OCI-LY7 (cell line): ENCODE results near the gene MPPED1. TPM values are rescaled to one million over a fixed set of nuclear protein-coding genes. Genes with fewer than 3 reads are reported as not detected.

Experiments used
- BruUV-seq: library from RNA; stranded (reverse); fragments of 400-500 nt; replicated peaks from 2 replicates; lab custom pipeline; 2021; lab: Mats Ljungman, UMichigan
- CTCF ChIA-PET: fragments of 300-600 bp; sonication (Branson Sonifier 250); formaldehyde crosslinking; loops from one replicate; lab custom pipeline; 2022; ENCODE audit warnings: antibody characterized with exemption; ENCODE audit not compliant: unreplicated experiment; lab: Charles Lee
- POLR2A ChIA-PET: fragments of 300-600 bp; sonication (Branson Sonifier 250); formaldehyde crosslinking; loops from one replicate; lab custom pipeline; 2022; ENCODE audit warnings: antibody characterized with exemption; lab: Charles Lee
- DNase-seq: peaks from one replicate; pipeline ENCODE4 v3.0.0-alpha.2; 2015; ENCODE audit warnings: low spot score
- H2AFZ ChIP-seq: fragments of 200-600 bp; sonication (generic), shearing (Covaris generic); 2 replicates; pipeline ENCODE4 v1.6.1; 2014; ENCODE audit warnings: mild to moderate bottlenecking, antibody characterized with exemption, low read length, moderate library complexity
- H3K27ac ChIP-seq: fragments of 200-600 bp; sonication (generic); 2 replicates; pipeline ENCODE4 v1.5.1; 2014; ENCODE audit warnings: mixed run types, low read depth, mild to moderate bottlenecking, moderate library complexity, low read length, inconsistent platforms; ENCODE audit not compliant: poor library complexity, severe bottlenecking
- H3K36me3 ChIP-seq: fragments of 200-600 bp; sonication (generic); 2 replicates; pipeline ENCODE4 v1.6.1; 2014; ENCODE audit warnings: mild to moderate bottlenecking, antibody characterized with exemption, low read length, moderate library complexity, mixed read lengths; ENCODE audit not compliant: insufficient read depth
- H3K4me1 ChIP-seq: fragments of 200-600 bp; sonication (generic); 2 replicates; pipeline ENCODE4 v1.5.1; 2014; ENCODE audit warnings: mild to moderate bottlenecking, low read length; ENCODE audit not compliant: insufficient read depth, poor library complexity, severe bottlenecking
- H3K4me2 ChIP-seq: fragments of 200-600 bp; sonication (generic); 2 replicates; pipeline ENCODE4 v1.6.1; 2014; ENCODE audit warnings: mild to moderate bottlenecking, low read length
- H3K4me3 ChIP-seq: fragments of 200-600 bp; sonication (generic); 2 replicates; pipeline ENCODE4 v1.5.1; 2014; ENCODE audit warnings: mild to moderate bottlenecking, low read depth, low read length; ENCODE audit not compliant: poor library complexity, severe bottlenecking
- H3K79me2 ChIP-seq: fragments of 200-600 bp; sonication (generic); 2 replicates; pipeline ENCODE4 v1.6.1; 2016; ENCODE audit warnings: low read depth, mild to moderate bottlenecking, low read length, moderate library complexity, mixed read lengths; ENCODE audit not compliant: insufficient read depth
- H3K9me2 ChIP-seq: fragments of 200-600 bp; sonication (generic); 2 replicates; pipeline ENCODE4 v1.6.1; 2016; ENCODE audit warnings: mild to moderate bottlenecking, low read length, mixed read lengths; ENCODE audit not compliant: insufficient read depth
- H3K9me3 ChIP-seq: fragments of 200-600 bp; sonication (generic); 2 replicates; pipeline ENCODE4 v1.6.1; 2014; ENCODE audit warnings: mild to moderate bottlenecking, mixed run types, low read length, mixed read lengths
- H4K20me1 ChIP-seq: fragments of 200-600 bp; sonication (generic); 2 replicates; pipeline ENCODE4 v1.6.1; 2014; ENCODE audit warnings: mild to moderate bottlenecking, antibody characterized with exemption, low read length, moderate library complexity, mixed read lengths; ENCODE audit not compliant: insufficient read depth
- EZH2phosphoT487 ChIP-seq: fragments of 200-600 bp; sonication (generic); IDR thresholded peaks from 2 replicates; pipeline ENCODE4 v1.6.1; 2018; ENCODE audit warnings: low read depth, borderline replicate concordance, mild to moderate bottlenecking, mixed run types, antibody characterized with exemption, low read length, moderate library complexity, mixed read lengths
- intact Hi-C: fragments of 100-400 bp; cut with micrococcal nuclease; formaldehyde crosslinking; loops from one replicate; pipeline ENCODE4 v1.10.0; 2022; ENCODE audit not compliant: unreplicated experiment
- total RNA-seq, 2 experiments: library from RNA; depleted of rRNA in 1 of 2; stranded (reverse); fragments of >200 nt in 1 of 2; shearing (Covaris generic) in 1 of 2; gene quantifications; 2 replicates each; pipeline ENCODE4 v1.2.3, GENCODE V29; 2014 to 2022
- TF ChIP-seq, protein P1 (sequence below): fragments of 200-600 bp; sonication (generic); conservative IDR thresholded peaks from 2 replicates; pipeline ENCODE4 v1.5.1; 2014; ENCODE audit warnings: mild to moderate bottlenecking, antibody characterized with exemption, low read length, moderate library complexity, mixed read lengths

The MPPED1 gene
- total RNA-seq, 2 experiments from 2014 or later: not detected

DNA sequence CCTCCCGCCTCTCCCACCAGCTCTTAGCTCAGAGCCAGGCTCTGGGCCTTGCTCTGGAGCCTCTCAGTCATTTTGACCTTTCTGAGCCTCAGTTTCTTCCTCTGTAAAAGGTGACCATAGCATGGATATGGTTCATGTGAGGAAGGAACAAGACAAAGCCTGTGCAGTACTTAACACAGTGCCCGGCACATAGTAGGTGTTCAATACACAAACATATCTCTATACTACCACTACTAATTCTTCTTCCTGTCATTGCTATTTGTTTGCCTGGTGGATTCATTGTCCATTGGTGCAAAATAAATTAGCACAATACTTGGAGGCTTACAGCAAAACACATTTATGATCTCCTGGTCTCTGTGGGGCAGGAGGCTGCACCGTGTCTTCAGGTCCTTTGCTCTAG is 21.6 kb upstream of the MPPED1 start:
- H3K36me3 ChIP-seq: no peaks in the 10 kb centered on the region
- no peaks in the 10 kb centered on the region for H3K4me1 ChIP-seq
- TF ChIP-seq, protein P1, sequence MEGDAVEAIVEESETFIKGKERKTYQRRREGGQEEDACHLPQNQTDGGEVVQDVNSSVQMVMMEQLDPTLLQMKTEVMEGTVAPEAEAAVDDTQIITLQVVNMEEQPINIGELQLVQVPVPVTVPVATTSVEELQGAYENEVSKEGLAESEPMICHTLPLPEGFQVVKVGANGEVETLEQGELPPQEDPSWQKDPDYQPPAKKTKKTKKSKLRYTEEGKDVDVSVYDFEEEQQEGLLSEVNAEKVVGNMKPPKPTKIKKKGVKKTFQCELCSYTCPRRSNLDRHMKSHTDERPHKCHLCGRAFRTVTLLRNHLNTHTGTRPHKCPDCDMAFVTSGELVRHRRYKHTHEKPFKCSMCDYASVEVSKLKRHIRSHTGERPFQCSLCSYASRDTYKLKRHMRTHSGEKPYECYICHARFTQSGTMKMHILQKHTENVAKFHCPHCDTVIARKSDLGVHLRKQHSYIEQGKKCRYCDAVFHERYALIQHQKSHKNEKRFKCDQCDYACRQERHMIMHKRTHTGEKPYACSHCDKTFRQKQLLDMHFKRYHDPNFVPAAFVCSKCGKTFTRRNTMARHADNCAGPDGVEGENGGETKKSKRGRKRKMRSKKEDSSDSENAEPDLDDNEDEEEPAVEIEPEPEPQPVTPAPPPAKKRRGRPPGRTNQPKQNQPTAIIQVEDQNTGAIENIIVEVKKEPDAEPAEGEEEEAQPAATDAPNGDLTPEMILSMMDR: no peak
- no peak for TF ChIP-seq EZH2phosphoT487
- POLR2A ChIA-PET: interaction anchor here (0.6 kb wide), 1 partner anchor 305 kb away, joined by 3 read pairs; no protein-coding TSS in a partner anchor
- H3K4me2 ChIP-seq: no peak overlapping the region
- intact Hi-C loops: no loop called here
- no peaks in the 10 kb centered on the region for H3K9me2 ChIP-seq
- H3K4me3 ChIP-seq: no peak overlapping the region
- BruUV-seq: no TSS peak
- H3K79me2 ChIP-seq: no peaks in the 10 kb centered on the region
- H4K20me1 ChIP-seq: no peaks in the 10 kb centered on the region
- CTCF ChIA-PET: no interaction called here
- H3K27ac ChIP-seq: no peak overlapping the region
- no peaks in the 10 kb centered on the region for H3K9me3 ChIP-seq
- no peak overlapping the region for H2AFZ ChIP-seq
- DNase-seq: no peak

DNA sequence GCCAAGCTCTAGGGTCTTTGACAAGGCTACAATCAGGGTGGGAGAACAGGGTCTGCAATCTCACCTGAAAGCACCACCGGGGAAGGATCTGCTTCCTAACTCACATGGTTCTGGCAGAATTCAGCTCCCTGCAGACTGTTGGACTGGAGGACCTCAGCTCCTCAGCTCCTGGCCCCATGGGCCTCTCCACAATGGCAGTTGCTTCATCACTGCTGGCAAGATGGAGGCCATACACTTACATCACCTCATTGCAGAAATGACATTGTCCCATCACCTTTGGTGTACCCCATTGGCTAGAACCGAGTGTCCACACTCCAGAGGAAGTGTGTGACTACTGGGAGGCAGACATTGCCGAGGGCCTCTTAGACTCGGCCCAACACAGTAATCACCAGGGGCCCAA is 20.9 kb upstream of the MPPED1 start:
- Histone ChIP-seq H2AFZ (no peak overlapping the region), H3K4me3 (no peak overlapping the region), H3K9me3 (no peaks in the 10 kb centered on the region), H3K4me2 (no peak overlapping the region), H3K4me1 (no peaks in the 10 kb centered on the region), H3K79me2 (no peaks in the 10 kb centered on the region), H4K20me1 (no peaks in the 10 kb centered on the region), H3K27ac (no peak overlapping the region), H3K36me3 (no peaks in the 10 kb centered on the region), H3K9me2 (no peaks in the 10 kb centered on the region)
- intact Hi-C loops: no loop called here
- no peak for DNase-seq
- POLR2A ChIA-PET: interaction anchor here (0.6 kb wide), 1 partner anchor 306 kb away, joined by 3 read pairs; no protein-coding TSS in a partner anchor
- TF ChIP-seq, protein P1: no peak
- BruUV-seq: no TSS peak
- CTCF ChIA-PET: no interaction called here

DNA sequence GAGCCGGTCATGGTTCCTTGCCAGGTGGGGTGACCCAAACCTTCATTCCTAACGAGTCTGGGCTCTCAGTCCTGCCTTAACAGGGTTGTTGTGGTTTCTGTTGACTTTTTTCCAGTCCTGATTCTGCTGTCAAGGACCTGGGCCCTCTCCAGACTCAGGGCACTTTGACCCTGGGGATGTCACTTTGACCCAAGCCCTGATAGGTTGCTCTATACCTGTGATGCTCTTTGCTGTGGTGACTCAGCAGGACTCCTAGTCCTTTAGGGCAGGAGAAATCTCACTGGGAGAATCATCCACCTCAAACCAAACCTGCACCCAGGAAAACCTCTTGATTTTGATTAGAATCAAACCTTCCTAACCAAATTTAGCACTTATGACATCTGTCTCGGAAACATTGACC is 20.5 kb upstream of the MPPED1 start:
- Histone ChIP-seq H3K9me3 (no peaks in the 10 kb centered on the region), H3K79me2 (no peaks in the 10 kb centered on the region), H3K36me3 (no peaks in the 10 kb centered on the region), H3K4me2 (no peak overlapping the region), H3K27ac (no peak overlapping the region), H3K9me2 (no peaks in the 10 kb centered on the region), H3K4me3 (no peak overlapping the region), H2AFZ (no peak overlapping the region), H4K20me1 (no peaks in the 10 kb centered on the region), H3K4me1 (no peaks in the 10 kb centered on the region)
- no peak for DNase-seq
- intact Hi-C loops: no loop called here
- ChIA-PET CTCF (no interaction called here), POLR2A (no interaction called here)
- BruUV-seq: no TSS peak
- no peak for TF ChIP-seq EZH2phosphoT487
- TF ChIP-seq, protein P1: no peak
